HFF-Myc (cell line): ENCODE data around the gene SOD1.

Source experiments
- DNase-seq: peaks from one replicate; pipeline ENCODE4 v3.0.0-alpha.2; 2011; ENCODE audit warnings: low read depth; ENCODE audit errors: extremely low read depth
- H3K4me3 ChIP-seq: replicated peaks from 2 replicates; pipeline ENCODE4 v1.5.1; 2011; ENCODE audit warnings: low read depth, mild to moderate bottlenecking, control low read depth, low read length
- CTCF ChIP-seq: IDR thresholded peaks from 2 replicates; pipeline ENCODE4 v1.5.1; 2012; ENCODE audit warnings: mild to moderate bottlenecking, low read depth, low read length, control low read depth; ENCODE audit errors: missing control alignments

SOD1 gene

GRCh38 chr21:31693222-31693621 is 33.7 kb downstream of the SOD1 start:
- TF ChIP-seq CTCF, result no peak
- no peak overlapping the region for H3K4me3 ChIP-seq
- no peak for DNase-seq

GRCh38 chr21:31696424-31696823 is 36.9 kb downstream of the SOD1 start:
- no peak for DNase-seq
- no peak overlapping the region for H3K4me3 ChIP-seq
- TF ChIP-seq CTCF, result no peak

GRCh38 chr21:31698461-31698860 is 39.0 kb downstream of the SOD1 start:
- H3K4me3 ChIP-seq, result no peak overlapping the region
- DNase-seq, result no peak
- no peak for TF ChIP-seq CTCF

- TF ChIP-seq CTCF, result no peak
- DNase-seq, result no peak
- no peak overlapping the region for H3K4me3 ChIP-seq
Observed at GRCh38 chr21:31700040-31700439, 40.5 kb downstream of the SOD1 start.

GRCh38 chr21:31706562-31706961 is 47.1 kb downstream of the SOD1 start:
- no peak overlapping the region for H3K4me3 ChIP-seq
- no peak for TF ChIP-seq CTCF
- DNase-seq, result no peak

GRCh38 chr21:31707499-31707898 is 48.0 kb downstream of the SOD1 start:
- H3K4me3 ChIP-seq, result no peak overlapping the region
- no peak for DNase-seq
- TF ChIP-seq CTCF, result no peak

GRCh38 chr21:31708541-31708940 is 49.0 kb downstream of the SOD1 start:
- no peak for DNase-seq
- H3K4me3 ChIP-seq, result no peak overlapping the region
- no peak for TF ChIP-seq CTCF
